Memory B cell (primary cell): ENCODE results near the gene MRAS.

Source experiments
- ATAC-seq: fragments of 150-1000 bp; cut with Tn5 transposase; 2 replicates; pipeline ENCODE4 v1.10.0; 2021; ENCODE audit warnings: low read depth, mild to moderate bottlenecking, moderate library complexity
- DNase-seq, 2 donors: peaks; one replicate each; pipeline ENCODE4 v3.0.0; 2022; ENCODE audit warnings: low spot score in 2 of 2
- H3K27ac Mint-ChIP-seq: one replicate; pipeline ENCODE4 v1.8.0; 2022; ENCODE audit warnings: mild to moderate bottlenecking, moderate library complexity, mixed read lengths
- H3K27me3 Mint-ChIP-seq: one replicate; pipeline ENCODE4 v1.8.0; 2022; ENCODE audit warnings: mixed read lengths
- H3K36me3 Mint-ChIP-seq: one replicate; pipeline ENCODE4 v1.8.0; 2022; ENCODE audit warnings: mild to moderate bottlenecking, mixed read lengths
- H3K4me1 Mint-ChIP-seq: one replicate; pipeline ENCODE4 v1.8.0; 2022; ENCODE audit warnings: mixed read lengths
- H3K4me3 Mint-ChIP-seq: one replicate; pipeline ENCODE4 v1.8.0; 2022; ENCODE audit warnings: mild to moderate bottlenecking, moderate library complexity, mixed read lengths
- H3K9me3 Mint-ChIP-seq: one replicate; pipeline ENCODE4 v1.8.0; 2022; ENCODE audit warnings: mixed read lengths

Gene MRAS

GRCh38 chr3:138347960-138348753, at the start of gene MRAS:
TSS of gene MRAS (plus strand) at chr3:138348579. CDS start at chr3:138372884, 24,305 bp downstream.
- H3K27ac Mint-ChIP-seq, result no peak within 1 kb of the TSS
- peak; percentile 48 for ATAC-seq
- H3K4me1 Mint-ChIP-seq, result peaks cover 2% of the 10 kb centered on the region
- H3K36me3 Mint-ChIP-seq, result no peaks in the 10 kb centered on the region
- peak within 1 kb of the TSS; percentile 85 for H3K4me3 Mint-ChIP-seq
- no peaks in the 10 kb centered on the region for H3K9me3 Mint-ChIP-seq
- DNase-seq, result no peak
- peaks cover 24% of the 10 kb centered on the region for H3K27me3 Mint-ChIP-seq

GRCh38 chr3:138300647-138301046, 47.7 kb upstream of the MRAS start:
- Mint-ChIP-seq H3K4me1 (no peaks in the 10 kb centered on the region), H3K9me3 (no peaks in the 10 kb centered on the region), H3K4me3 (no peak overlapping the region), H3K27ac (no peak overlapping the region), H3K36me3 (peaks cover 9% of the 10 kb centered on the region), H3K27me3 (no peaks in the 10 kb centered on the region)
- no peak for ATAC-seq
- no peak for DNase-seq

- no peak for ATAC-seq
- Mint-ChIP-seq H3K4me3 (no peak overlapping the region), H3K36me3 (peaks cover 13% of the 10 kb centered on the region), H3K27ac (no peak overlapping the region), H3K4me1 (no peaks in the 10 kb centered on the region), H3K9me3 (peaks cover 10% of the 10 kb centered on the region), H3K27me3 (peaks cover 2% of the 10 kb centered on the region)
- DNase-seq, result no peak
Observed at GRCh38 chr3:138303474-138303873, 44.9 kb upstream of the MRAS start.

GRCh38 chr3:138307899-138308298, 40.5 kb upstream of the MRAS start:
- no peaks in the 10 kb centered on the region for H3K4me1 Mint-ChIP-seq
- no peak for DNase-seq

GRCh38 chr3:138308783-138309182, 39.6 kb upstream of the MRAS start:
- no peak for ATAC-seq
- no peak overlapping the region for H3K4me3 Mint-ChIP-seq
- H3K4me1 Mint-ChIP-seq, result no peaks in the 10 kb centered on the region

More at GRCh38 chr3:138307899-138308298, 40.5 kb upstream of the MRAS start:
- Mint-ChIP-seq H3K9me3 (peaks cover 28% of the 10 kb centered on the region), H3K27me3 (peaks cover 6% of the 10 kb centered on the region), H3K27ac (no peak overlapping the region), H3K36me3 (peaks cover 9% of the 10 kb centered on the region), H3K4me3 (no peak overlapping the region)
- no peak for ATAC-seq

GRCh38 chr3:138310494-138310893, 37.9 kb upstream of the MRAS start:
- ATAC-seq (no peak), DNase-seq (no peak)
- no peak overlapping the region for H3K4me3 Mint-ChIP-seq
- H3K4me1 Mint-ChIP-seq, result no peaks in the 10 kb centered on the region
- H3K27me3 Mint-ChIP-seq, result peaks cover 6% of the 10 kb centered on the region
- peaks cover 9% of the 10 kb centered on the region for H3K36me3 Mint-ChIP-seq
- H3K9me3 Mint-ChIP-seq, result peaks cover 28% of the 10 kb centered on the region
- no peak overlapping the region for H3K27ac Mint-ChIP-seq

More at GRCh38 chr3:138308783-138309182, 39.6 kb upstream of the MRAS start:
- Mint-ChIP-seq H3K27ac (no peak overlapping the region), H3K27me3 (peaks cover 6% of the 10 kb centered on the region), H3K36me3 (peaks cover 9% of the 10 kb centered on the region), H3K9me3 (peaks cover 28% of the 10 kb centered on the region)
- no peak for DNase-seq

GRCh38 chr3:138314751-138315150, 33.6 kb upstream of the MRAS start:
- no peak overlapping the region for H3K27ac Mint-ChIP-seq
- ATAC-seq (no peak), DNase-seq (no peak)
- H3K36me3 Mint-ChIP-seq, result peaks cover 1% of the 10 kb centered on the region
- H3K4me1 Mint-ChIP-seq, result no peaks in the 10 kb centered on the region
- peaks cover 18% of the 10 kb centered on the region for H3K9me3 Mint-ChIP-seq
- H3K4me3 Mint-ChIP-seq, result no peak overlapping the region
- peaks cover 3% of the 10 kb centered on the region for H3K27me3 Mint-ChIP-seq

- Mint-ChIP-seq H3K4me1 (no peaks in the 10 kb centered on the region), H3K27me3 (peaks cover 10% of the 10 kb centered on the region), H3K4me3 (no peak overlapping the region), H3K36me3 (no peaks in the 10 kb centered on the region), H3K9me3 (no peaks in the 10 kb centered on the region), H3K27ac (no peak overlapping the region)
- DNase-seq, result no peak
- no peak for ATAC-seq
Observed at GRCh38 chr3:138317687-138318086, 30.7 kb upstream of the MRAS start.

- H3K27me3 Mint-ChIP-seq, result peaks cover 20% of the 10 kb centered on the region
- no peak overlapping the region for H3K27ac Mint-ChIP-seq
- H3K4me3 Mint-ChIP-seq, result no peak overlapping the region
- no peaks in the 10 kb centered on the region for H3K36me3 Mint-ChIP-seq
- peaks cover 3% of the 10 kb centered on the region for H3K4me1 Mint-ChIP-seq
- no peak for DNase-seq
- H3K9me3 Mint-ChIP-seq, result no peaks in the 10 kb centered on the region
- no peak for ATAC-seq
Observed at GRCh38 chr3:138323971-138324370, 24.4 kb upstream of the MRAS start.

- H3K27ac Mint-ChIP-seq, result no peak overlapping the region
- DNase-seq, result no peak
- no peaks in the 10 kb centered on the region for H3K36me3 Mint-ChIP-seq
- no peaks in the 10 kb centered on the region for H3K9me3 Mint-ChIP-seq
- H3K27me3 Mint-ChIP-seq, result peaks cover 15% of the 10 kb centered on the region
- peaks cover 7% of the 10 kb centered on the region for H3K4me1 Mint-ChIP-seq
- no peak overlapping the region for H3K4me3 Mint-ChIP-seq
- ATAC-seq, result no peak
Observed at GRCh38 chr3:138325990-138326389, 22.4 kb upstream of the MRAS start.

GRCh38 chr3:138326866-138327595, 21.3 kb upstream of the MRAS start:
- no peak overlapping the region for H3K27ac Mint-ChIP-seq
- peaks cover 7% of the 10 kb centered on the region for H3K4me1 Mint-ChIP-seq
- DNase-seq, result no peak
- H3K36me3 Mint-ChIP-seq, result no peaks in the 10 kb centered on the region
- H3K27me3 Mint-ChIP-seq, result peaks cover 10% of the 10 kb centered on the region
- no peaks in the 10 kb centered on the region for H3K9me3 Mint-ChIP-seq
- no peak overlapping the region for H3K4me3 Mint-ChIP-seq
- no peak for ATAC-seq

- peaks cover 10% of the 10 kb centered on the region for H3K27me3 Mint-ChIP-seq
- H3K36me3 Mint-ChIP-seq, result no peaks in the 10 kb centered on the region
- DNase-seq (no peak), ATAC-seq (no peak)
- no peak overlapping the region for H3K4me3 Mint-ChIP-seq
- peaks cover 7% of the 10 kb centered on the region for H3K4me1 Mint-ChIP-seq
- H3K9me3 Mint-ChIP-seq, result no peaks in the 10 kb centered on the region
- no peak overlapping the region for H3K27ac Mint-ChIP-seq
Observed at GRCh38 chr3:138327831-138328230, 20.5 kb upstream of the MRAS start.

- Mint-ChIP-seq H3K4me3 (peak overlapping the region; percentile 54), H3K27me3 (peaks cover 8% of the 10 kb centered on the region), H3K4me1 (peaks cover 7% of the 10 kb centered on the region), H3K27ac (no peak overlapping the region), H3K36me3 (no peaks in the 10 kb centered on the region), H3K9me3 (no peaks in the 10 kb centered on the region)
- DNase-seq, result no peak
- ATAC-seq, result no peak
Observed at GRCh38 chr3:138328341-138328740, 20.0 kb upstream of the MRAS start.

- ATAC-seq (peak; percentile 81), DNase-seq (peak; percentile 50 to 56)
- Mint-ChIP-seq H3K27me3 (peaks cover 4% of the 10 kb centered on the region), H3K4me1 (peaks cover 7% of the 10 kb centered on the region), H3K36me3 (no peaks in the 10 kb centered on the region), H3K9me3 (no peaks in the 10 kb centered on the region), H3K4me3 (peak within 1 kb of the TSS; percentile 84), H3K27ac (peak within 1 kb of the TSS; percentile 29)
Observed at GRCh38 chr3:138329127-138329983, 19.0 kb upstream of the MRAS start, which contains the start of gene NME9. TSS of gene NME9 (minus strand) at chr3:138329851. CDS start at chr3:138329335, 516 bp downstream.
